Osteoblast (primary cell): ENCODE results near the gene GLRA1. TPM values are rescaled to one million over a fixed set of nuclear protein-coding genes. Genes with fewer than 3 reads are reported as not detected.

Source experiments
- DNase-seq: peaks from one replicate; pipeline ENCODE4 v3.0.0; 2011; ENCODE audit warnings: low spot score, mixed read lengths; ENCODE audit not compliant: insufficient read length; ENCODE audit errors: missing footprints
- H2AFZ ChIP-seq: 2 replicates; pipeline ENCODE4 v1.6.0; 2011; ENCODE audit warnings: mild to moderate bottlenecking, low read length
- H3K27ac ChIP-seq: 2 replicates; pipeline ENCODE4 v1.5.1; 2011; ENCODE audit warnings: mild to moderate bottlenecking, low read depth, low read length, moderate library complexity
- H3K27me3 ChIP-seq: 2 replicates; pipeline ENCODE4 v1.6.0; 2012; ENCODE audit warnings: mild to moderate bottlenecking, control low read depth, inconsistent platforms, low read length, moderate library complexity; ENCODE audit not compliant: insufficient read depth
- H3K36me3 ChIP-seq: 2 replicates; pipeline ENCODE4 v1.5.1; 2011; ENCODE audit warnings: mild to moderate bottlenecking, low read length, control low read depth, moderate library complexity; ENCODE audit not compliant: insufficient read depth
- H3K4me1 ChIP-seq: 2 replicates; pipeline ENCODE4 v1.5.1; 2011; ENCODE audit warnings: mild to moderate bottlenecking, low read length, control low read depth, moderate library complexity; ENCODE audit not compliant: insufficient read depth
- H3K4me2 ChIP-seq: 2 replicates; pipeline ENCODE4 v1.6.0; 2011; ENCODE audit warnings: mild to moderate bottlenecking, low read length; ENCODE audit not compliant: insufficient read depth
- H3K4me3 ChIP-seq: fragments of 200-600 bp; sonication (generic); 3 replicates; pipeline ENCODE4 v1.5.1; 2012; ENCODE audit warnings: mild to moderate bottlenecking, low read length, inconsistent platforms; ENCODE audit not compliant: insufficient read depth
- H3K79me2 ChIP-seq: 2 replicates; pipeline ENCODE4 v1.6.0; 2012; ENCODE audit warnings: mild to moderate bottlenecking, low read length, control low read depth, inconsistent platforms; ENCODE audit not compliant: insufficient read depth
- H3K9me3 ChIP-seq: 2 replicates; pipeline ENCODE4 v1.5.1; 2011; ENCODE audit warnings: low read depth, low read length, control low read depth
- H4K20me1 ChIP-seq: 2 replicates; pipeline ENCODE4 v1.6.0; 2012; ENCODE audit warnings: mild to moderate bottlenecking, low read length, control low read depth; ENCODE audit not compliant: insufficient read depth
- total RNA-seq: library from RNA; depleted of rRNA; stranded (reverse); fragments of >200 nt; gene quantifications from 2 replicates; pipeline ENCODE4 v1.2.3, GENCODE V29; 2012
- TF ChIP-seq, protein P1 (sequence below): IDR thresholded peaks from 2 replicates; pipeline ENCODE4 v1.5.1; 2011; ENCODE audit warnings: mild to moderate bottlenecking, low read depth, low read length, moderate library complexity; ENCODE audit errors: extremely low read depth

The GLRA1 gene
- total RNA-seq, 1 donor = not detected

DNA sequence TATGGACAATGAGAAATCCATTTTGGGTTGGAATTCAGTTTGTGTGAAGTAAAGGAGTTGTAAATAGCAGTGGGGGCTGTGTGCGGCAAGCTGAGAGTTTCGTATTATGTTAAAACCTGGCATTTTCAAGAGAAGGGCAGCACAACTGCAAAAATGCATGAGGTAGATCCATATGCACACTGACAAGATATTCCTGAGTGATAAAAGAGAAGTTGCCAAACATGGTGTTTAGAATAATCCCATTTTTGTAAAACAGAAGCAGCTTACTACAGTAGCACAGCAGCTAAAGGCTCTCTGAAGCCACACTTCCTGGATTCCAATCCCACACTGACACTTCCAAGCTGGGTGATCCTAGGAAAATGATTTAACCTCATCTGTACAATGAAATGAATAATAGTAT lies 11.2 kb downstream of the GLRA1 start:
- no peaks in the 10 kb centered on the region for H3K27me3 ChIP-seq
- no peaks in the 10 kb centered on the region for H3K9me3 ChIP-seq
- H3K79me2 ChIP-seq = no peaks in the 10 kb centered on the region
- TF ChIP-seq, protein P1, sequence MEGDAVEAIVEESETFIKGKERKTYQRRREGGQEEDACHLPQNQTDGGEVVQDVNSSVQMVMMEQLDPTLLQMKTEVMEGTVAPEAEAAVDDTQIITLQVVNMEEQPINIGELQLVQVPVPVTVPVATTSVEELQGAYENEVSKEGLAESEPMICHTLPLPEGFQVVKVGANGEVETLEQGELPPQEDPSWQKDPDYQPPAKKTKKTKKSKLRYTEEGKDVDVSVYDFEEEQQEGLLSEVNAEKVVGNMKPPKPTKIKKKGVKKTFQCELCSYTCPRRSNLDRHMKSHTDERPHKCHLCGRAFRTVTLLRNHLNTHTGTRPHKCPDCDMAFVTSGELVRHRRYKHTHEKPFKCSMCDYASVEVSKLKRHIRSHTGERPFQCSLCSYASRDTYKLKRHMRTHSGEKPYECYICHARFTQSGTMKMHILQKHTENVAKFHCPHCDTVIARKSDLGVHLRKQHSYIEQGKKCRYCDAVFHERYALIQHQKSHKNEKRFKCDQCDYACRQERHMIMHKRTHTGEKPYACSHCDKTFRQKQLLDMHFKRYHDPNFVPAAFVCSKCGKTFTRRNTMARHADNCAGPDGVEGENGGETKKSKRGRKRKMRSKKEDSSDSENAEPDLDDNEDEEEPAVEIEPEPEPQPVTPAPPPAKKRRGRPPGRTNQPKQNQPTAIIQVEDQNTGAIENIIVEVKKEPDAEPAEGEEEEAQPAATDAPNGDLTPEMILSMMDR = no peak
- no peaks in the 10 kb centered on the region for H3K36me3 ChIP-seq
- H3K4me3 ChIP-seq = no peak overlapping the region
- no peaks in the 10 kb centered on the region for H3K4me1 ChIP-seq
- H3K4me2 ChIP-seq = no peak overlapping the region
- no peak overlapping the region for H3K27ac ChIP-seq
- no peak for DNase-seq
- H2AFZ ChIP-seq = no peak overlapping the region
- H4K20me1 ChIP-seq = no peaks in the 10 kb centered on the region

DNA sequence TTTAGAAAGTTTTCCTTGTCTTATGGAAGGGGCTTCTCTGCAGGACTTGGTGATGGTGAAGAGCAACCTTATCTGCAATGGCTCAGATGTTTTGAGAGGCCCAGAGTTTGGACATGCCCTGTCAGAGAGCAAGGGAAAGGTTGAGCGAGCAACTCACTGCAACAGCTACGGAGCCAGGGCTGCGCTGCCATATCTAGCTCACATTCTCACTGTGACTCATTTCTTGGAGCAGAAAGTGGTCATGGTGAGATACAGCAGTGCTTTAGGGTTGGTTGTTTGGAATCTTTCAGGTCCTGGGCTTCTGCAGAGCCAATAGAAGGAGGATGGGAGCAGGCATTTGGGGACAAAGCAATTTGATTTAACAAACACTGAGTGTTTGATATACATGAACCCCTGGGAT lies 12.3 kb downstream of the GLRA1 start:
- no peak overlapping the region for H3K27ac ChIP-seq
- H3K79me2 ChIP-seq = no peaks in the 10 kb centered on the region
- H3K4me3 ChIP-seq = no peak overlapping the region
- H2AFZ ChIP-seq = no peak overlapping the region
- H3K27me3 ChIP-seq = no peaks in the 10 kb centered on the region
- H3K36me3 ChIP-seq = no peaks in the 10 kb centered on the region
- no peak overlapping the region for H3K4me2 ChIP-seq
- no peaks in the 10 kb centered on the region for H3K9me3 ChIP-seq
- no peaks in the 10 kb centered on the region for H4K20me1 ChIP-seq
- TF ChIP-seq, protein P1 = no peak
- no peak for DNase-seq
- no peaks in the 10 kb centered on the region for H3K4me1 ChIP-seq

DNA sequence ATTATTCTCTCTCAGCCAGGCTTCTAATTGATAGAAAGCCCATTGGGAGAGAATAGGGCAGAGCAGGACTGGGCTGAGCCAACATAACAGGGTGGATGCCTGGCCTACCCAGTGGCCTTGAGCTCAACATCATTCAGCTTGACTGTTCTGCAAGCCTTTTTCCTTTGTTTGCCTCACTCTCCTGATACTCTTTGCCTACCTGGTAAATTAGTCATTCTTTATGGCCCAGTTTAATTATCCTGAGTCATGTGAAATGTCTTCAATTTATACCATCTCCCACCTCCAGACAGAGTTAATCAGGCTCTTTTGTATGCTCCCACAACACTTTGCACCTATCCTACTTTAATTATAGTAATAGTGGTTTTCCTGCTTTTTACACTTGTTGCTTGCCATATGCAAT lies 13.6 kb downstream of the GLRA1 start:
- no peaks in the 10 kb centered on the region for H3K36me3 ChIP-seq
- H3K4me3 ChIP-seq = no peak overlapping the region
- H3K79me2 ChIP-seq = no peaks in the 10 kb centered on the region
- no peak overlapping the region for H3K27ac ChIP-seq
- TF ChIP-seq, protein P1 = no peak
- H3K4me1 ChIP-seq = no peaks in the 10 kb centered on the region
- H3K9me3 ChIP-seq = no peaks in the 10 kb centered on the region
- H3K4me2 ChIP-seq = no peak overlapping the region
- DNase-seq = no peak
- no peaks in the 10 kb centered on the region for H4K20me1 ChIP-seq
- no peak overlapping the region for H2AFZ ChIP-seq
- H3K27me3 ChIP-seq = no peaks in the 10 kb centered on the region

DNA sequence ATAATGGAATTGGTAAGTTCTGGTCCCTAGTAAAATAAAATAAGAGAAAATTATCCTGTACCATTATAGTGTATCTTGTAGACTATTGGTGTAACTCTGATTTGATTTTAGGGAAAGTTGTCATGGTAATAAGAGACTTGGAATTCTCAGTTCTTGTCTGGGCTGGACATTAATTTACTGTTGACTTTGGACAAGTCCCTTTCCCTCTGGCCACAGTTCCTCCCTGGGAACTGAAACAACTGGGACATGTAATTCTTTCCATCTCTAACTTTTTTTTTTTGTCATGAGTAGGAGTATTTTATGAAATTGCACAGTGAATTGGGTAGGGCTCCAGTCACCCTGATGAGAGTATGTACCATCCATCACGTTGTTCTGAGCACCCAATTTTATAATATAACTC lies 15.0 kb downstream of the GLRA1 start:
- H3K27me3 ChIP-seq = no peaks in the 10 kb centered on the region
- H2AFZ ChIP-seq = no peak overlapping the region
- no peak for DNase-seq
- H3K36me3 ChIP-seq = no peaks in the 10 kb centered on the region
- H3K27ac ChIP-seq = no peak overlapping the region
- H3K4me3 ChIP-seq = no peak overlapping the region
- H3K9me3 ChIP-seq = no peaks in the 10 kb centered on the region
- no peaks in the 10 kb centered on the region for H3K79me2 ChIP-seq
- H4K20me1 ChIP-seq = no peaks in the 10 kb centered on the region
- no peak overlapping the region for H3K4me2 ChIP-seq
- H3K4me1 ChIP-seq = no peaks in the 10 kb centered on the region
- TF ChIP-seq, protein P1 = no peak
